ENCODE results near the gene IFNGR1.

GRCh38 chr6:137202078-137202477 lies 17.1 kb downstream of the IFNGR1 start:
- TF ChIP-seq CTCF (IDR thresholded peaks at IDR 0.05; ENCODE audit: borderline replicate concordance, extremely low read depth, low read length, poor library complexity, severe bottlenecking) (peak; percentile 42), EZH2 (IDR thresholded peaks at IDR 0.05; ENCODE audit: borderline replicate concordance, low read depth, low read length, severe bottlenecking) (no peak)

Data from DND-41 (cell line).